ENCODE measurements around the gene TECR. TPM values are rescaled to one million over a fixed set of nuclear protein-coding genes. Genes with fewer than 3 reads are reported as not detected.

The TECR gene
- 57.7 and 95.3 TPM in 2 replicates for total RNA-seq

DNA sequence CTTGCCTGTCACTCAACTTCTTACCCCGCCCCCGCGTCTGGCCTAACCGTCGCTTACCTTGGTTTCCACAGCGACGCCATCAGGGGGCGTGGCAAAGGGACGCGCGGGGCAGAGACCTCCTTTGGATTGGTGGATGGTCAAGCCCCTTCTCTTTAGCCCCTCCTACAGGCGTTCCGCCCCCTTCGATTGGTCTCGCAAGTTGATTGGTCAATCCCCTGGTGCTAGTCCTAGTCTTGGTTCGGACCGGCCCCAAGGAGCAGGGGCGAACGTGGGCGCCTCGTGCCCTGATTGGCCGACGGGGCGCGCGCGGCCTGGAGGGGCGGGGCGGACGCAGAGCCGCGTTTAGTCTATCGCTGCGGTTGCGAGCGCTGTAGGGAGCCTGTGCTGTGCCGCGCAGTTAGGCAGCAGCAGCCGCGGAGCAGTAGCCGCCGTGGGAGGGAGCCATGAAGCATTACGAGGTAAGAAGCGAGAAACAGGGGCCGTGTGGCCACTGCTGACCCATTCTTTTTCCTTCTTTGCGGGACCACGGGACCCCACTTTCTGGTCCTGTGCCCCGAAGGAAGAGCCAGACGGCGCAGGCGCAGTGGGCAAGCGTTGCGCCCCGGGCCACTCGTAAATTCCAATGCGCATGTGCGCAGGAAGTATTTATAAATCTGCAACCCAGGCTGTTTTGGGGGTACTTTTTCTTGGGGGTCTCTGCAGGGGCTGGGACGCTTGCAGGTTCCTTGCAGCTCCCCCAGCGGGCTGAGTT is at the start of gene TECR:
Gene TECR, plus strand, starts transcription at position 341 of the 751 bp plus-strand sequence. Its CDS starts 103 bp downstream, at position 444.
- peak within 1 kb of the TSS; percentile 89 for H3K4me3 ChIP-seq (ENCODE audit: low read depth, low read length)
- DNase-seq (ENCODE audit: low read depth): peak; percentile 98
- no peak for TF ChIP-seq CTCF (conservative IDR thresholded peaks at IDR 0.05; ENCODE audit: low read depth, low read length)

- H3K4me3 ChIP-seq (ENCODE audit: low read depth, low read length): no peak overlapping the region
- DNase-seq (ENCODE audit: low read depth): no peak
- TF ChIP-seq CTCF (conservative IDR thresholded peaks at IDR 0.05; ENCODE audit: low read depth, low read length): peak; percentile 75
These were observed 49.3 kb upstream of the TECR start for GRCh38 chr19:14479975-14480699.

DNA sequence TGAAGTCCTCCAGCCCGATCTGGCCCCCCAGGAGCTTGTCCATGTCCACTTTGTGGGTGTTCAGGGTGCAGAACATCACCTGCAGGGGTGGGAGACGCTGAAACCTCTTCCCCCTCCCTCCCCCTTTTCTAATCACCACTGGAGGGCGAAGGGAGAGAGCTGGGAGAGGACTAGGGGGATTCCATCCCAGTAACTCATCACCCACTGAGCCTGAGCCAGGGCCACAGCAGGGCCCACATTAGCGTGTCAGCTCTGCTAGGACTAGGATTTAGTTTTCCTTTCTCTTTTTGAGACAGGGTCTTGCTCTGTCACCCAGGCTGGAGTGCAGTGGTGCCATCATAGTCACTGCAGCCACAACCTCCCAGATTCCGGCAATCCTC is 48.7 kb upstream of the TECR start:
- TF ChIP-seq CTCF (conservative IDR thresholded peaks at IDR 0.05; ENCODE audit: low read depth, low read length): no peak
- no peak overlapping the region for H3K4me3 ChIP-seq (ENCODE audit: low read depth, low read length)
- DNase-seq (ENCODE audit: low read depth): no peak

- DNase-seq (ENCODE audit: low read depth): no peak
- TF ChIP-seq CTCF (conservative IDR thresholded peaks at IDR 0.05; ENCODE audit: low read depth, low read length): no peak
- H3K4me3 ChIP-seq (ENCODE audit: low read depth, low read length): no peak overlapping the region
These were observed 47.0 kb upstream of the TECR start for GRCh38 chr19:14482172-14482941.

- no peak for DNase-seq (ENCODE audit: low read depth)
- no peak overlapping the region for H3K4me3 ChIP-seq (ENCODE audit: low read depth, low read length)
- no peak for TF ChIP-seq CTCF (conservative IDR thresholded peaks at IDR 0.05; ENCODE audit: low read depth, low read length)
These were observed 41.8 kb upstream of the TECR start for GRCh38 chr19:14487370-14488125.

- DNase-seq (ENCODE audit: low read depth): no peak
- H3K4me3 ChIP-seq (ENCODE audit: low read depth, low read length): no peak overlapping the region
- no peak for TF ChIP-seq CTCF (conservative IDR thresholded peaks at IDR 0.05; ENCODE audit: low read depth, low read length)
These were observed 36.5 kb upstream of the TECR start for GRCh38 chr19:14492756-14493337.

All from epithelial cell of proximal tubule (primary cell).